Stomach (tissue), 9 donors: Measurements from ENCODE around the gene RBBP5. TPM values are rescaled to one million over a fixed set of nuclear protein-coding genes. Genes with fewer than 3 reads are reported as not detected.
A peak's percentile ranks its signal among the peaks of the same experiment; 100 is the strongest.

Experiments used
- DNase-seq, 2 donors: peaks; one replicate each; pipeline versions ENCODE4 v3.0.0 to v3.0.0-alpha.2; 2013 to 2019
- H3K27ac ChIP-seq, 5 donors: fragments of 200-600 bp in 4 of 5; sonication (generic) in 4 of 5; one replicate each; pipeline ENCODE4 v1.5.1; 2013 to 2019; ENCODE audit warnings: mild to moderate bottlenecking in 1 of 5, moderate library complexity in 1 of 5
- H3K27me3 ChIP-seq, 3 donors: fragments of 200-600 bp; sonication (generic); one replicate each; pipeline ENCODE4 v1.5.1; 2017 to 2019; ENCODE audit warnings: mixed run types in 1 of 3
- H3K36me3 ChIP-seq, 4 donors: fragments of 200-600 bp; sonication (generic); 1 replicate in 3 of 4; 2 replicates in 1 of 4; pipeline ENCODE4 v1.5.1; 2016 to 2019
- H3K4me1 ChIP-seq, 4 donors: fragments of 200-600 bp; sonication (generic); one replicate each; pipeline ENCODE4 v1.5.1; 2016 to 2019
- H3K4me3 ChIP-seq, 4 donors: fragments of 200-600 bp; sonication (generic) in 3 of 4; one replicate each; pipeline ENCODE4 v1.5.1; 2016 to 2019; ENCODE audit warnings: mild to moderate bottlenecking in 1 of 4
- H3K9me3 ChIP-seq, 4 donors: fragments of 200-600 bp; sonication (generic); one replicate each; pipeline ENCODE4 v1.5.1; 2016 to 2019
- EP300 ChIP-seq: sonication (generic); formaldehyde crosslinking; IDR thresholded peaks from one replicate; pipeline ENCODE4 v1.6.1; 2017; ENCODE audit warnings: antibody characterized with exemption
- POLR2A ChIP-seq, 4 donors: fragments of 450-650 bp; IDR thresholded peaks; one replicate each; pipeline ENCODE4 v1.6.1; 2016; ENCODE audit warnings: antibody characterized with exemption in 4 of 4, control low read depth in 2 of 4, mild to moderate bottlenecking in 1 of 4, moderate library complexity in 1 of 4
- POLR2AphosphoS5 ChIP-seq, 3 donors: sonication (generic); formaldehyde crosslinking; IDR thresholded peaks; one replicate each; pipeline ENCODE4 v1.6.1; 2016; ENCODE audit warnings: antibody characterized with exemption in 3 of 3
- WGBS, 5 donors: extraction: QIAGEN DNeasy Blood & Tissue Kit in 3 of 5; methylation state at CpG; one replicate each; pipeline versions ENCODE4 v1.1.5 to v1.1.7; 2013 to 2018; 5-methylcytosine and 5-hydroxymethylcytosine counted together
- intact Hi-C: fragments of 100-400 bp; cut with DNase I; formaldehyde crosslinking; loops from one replicate; pipeline ENCODE4 v1.15.1; 2023; ENCODE audit warnings: low total_unique reads
- polyA plus RNA-seq, 3 donors: library from polyadenylated mRNA; stranded (reverse); fragments of 200-250 nt; gene quantifications; one replicate each; pipeline ENCODE4 v1.2.3, GENCODE V29; 2013
- total RNA-seq, 5 donors: library from RNA; depleted of rRNA; stranded (reverse); fragments of >200 nt; gene quantifications; one replicate each; pipeline versions ENCODE4 v1.1.0 to v1.2.3, GENCODE V29; 2014 to 2016
- TF ChIP-seq, protein P1 (sequence below), 7 experiments: fragments of 450-650 bp in 4 of 7; fragments of 200-600 bp in 3 of 7; sonication (generic) in 3 of 7; IDR thresholded peaks; one replicate each; pipeline ENCODE4 v1.5.1; 2016 to 2019; ENCODE audit warnings: antibody characterized with exemption in 7 of 7, control low read depth in 2 of 7, mild to moderate bottlenecking in 1 of 7
- donor health status: healthy with polysubstance abuse.
- donor health status: Bipolar disorder and iron deficiency.
- donor health status: healthy.

The RBBP5 gene
- total and polyA plus RNA-seq, 8 donors, result 1.4 to 13.4 (median 5.3) TPM

DNA sequence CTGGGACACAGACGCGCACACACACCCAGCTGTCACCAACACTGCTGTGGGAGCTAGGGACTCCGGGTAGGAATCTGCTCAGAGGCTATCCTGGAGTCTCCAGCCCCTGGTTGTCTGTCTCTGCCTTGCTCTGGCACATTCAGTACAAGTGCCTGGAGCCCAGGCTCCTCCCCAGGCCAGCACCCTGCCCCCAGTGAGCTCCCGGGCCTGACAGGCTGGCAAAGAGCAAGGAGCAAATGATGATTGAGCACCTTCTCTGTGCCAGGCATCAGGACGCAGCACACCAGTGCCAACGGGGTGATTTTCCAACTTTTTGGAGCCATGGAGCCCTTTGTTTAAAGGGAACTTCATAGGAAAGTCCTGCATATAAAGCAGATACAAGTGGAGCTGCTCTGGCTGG lies 72.3 kb downstream of the RBBP5 start:
- WGBS, 5 donors, result 66 to 72% (median 68%) methylated on average over 6 of the region's 6 CpGs
- peaks cover 3 to 76% (median 31%) of the 10 kb centered on the region in 3 donors for H3K27me3 ChIP-seq
- no peaks in the 10 kb centered on the region for H3K36me3 ChIP-seq
- no peak for DNase-seq
- H3K9me3 ChIP-seq, result no peaks in the 10 kb centered on the region
- no peaks in the 10 kb centered on the region for H3K4me1 ChIP-seq
- H3K4me3 ChIP-seq, result no peak overlapping the region
- no peak overlapping the region for H3K27ac ChIP-seq
- intact Hi-C loops, result no loop called here
- TF ChIP-seq, protein P1, sequence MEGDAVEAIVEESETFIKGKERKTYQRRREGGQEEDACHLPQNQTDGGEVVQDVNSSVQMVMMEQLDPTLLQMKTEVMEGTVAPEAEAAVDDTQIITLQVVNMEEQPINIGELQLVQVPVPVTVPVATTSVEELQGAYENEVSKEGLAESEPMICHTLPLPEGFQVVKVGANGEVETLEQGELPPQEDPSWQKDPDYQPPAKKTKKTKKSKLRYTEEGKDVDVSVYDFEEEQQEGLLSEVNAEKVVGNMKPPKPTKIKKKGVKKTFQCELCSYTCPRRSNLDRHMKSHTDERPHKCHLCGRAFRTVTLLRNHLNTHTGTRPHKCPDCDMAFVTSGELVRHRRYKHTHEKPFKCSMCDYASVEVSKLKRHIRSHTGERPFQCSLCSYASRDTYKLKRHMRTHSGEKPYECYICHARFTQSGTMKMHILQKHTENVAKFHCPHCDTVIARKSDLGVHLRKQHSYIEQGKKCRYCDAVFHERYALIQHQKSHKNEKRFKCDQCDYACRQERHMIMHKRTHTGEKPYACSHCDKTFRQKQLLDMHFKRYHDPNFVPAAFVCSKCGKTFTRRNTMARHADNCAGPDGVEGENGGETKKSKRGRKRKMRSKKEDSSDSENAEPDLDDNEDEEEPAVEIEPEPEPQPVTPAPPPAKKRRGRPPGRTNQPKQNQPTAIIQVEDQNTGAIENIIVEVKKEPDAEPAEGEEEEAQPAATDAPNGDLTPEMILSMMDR (IDR thresholded peaks at IDR 0.05), result no peak
- TF ChIP-seq POLR2AphosphoS5 (IDR thresholded peaks at IDR 0.05) (no peak), POLR2A (IDR thresholded peaks at IDR 0.05) (no peak), EP300 (no peak)

DNA sequence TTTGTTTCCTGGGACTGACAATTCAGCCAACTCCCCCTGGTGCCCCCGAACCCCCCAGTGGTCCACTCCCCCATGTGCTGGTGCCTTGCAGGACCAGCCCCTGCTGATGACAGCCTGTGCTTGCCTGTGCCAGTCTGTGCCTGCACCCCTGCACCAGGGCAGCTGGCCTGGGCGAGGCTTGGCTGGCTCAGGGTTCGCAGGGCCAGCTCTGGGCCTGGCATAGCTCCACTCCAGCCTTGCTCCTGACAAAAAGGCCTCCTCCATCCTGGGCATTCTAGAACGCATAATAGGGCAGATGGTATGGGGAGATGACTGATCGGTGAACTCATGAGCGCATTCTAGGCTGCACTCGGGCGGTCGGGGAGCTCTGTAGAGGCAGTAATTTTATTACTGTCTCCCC lies 73.4 kb downstream of the RBBP5 start:
- H3K36me3 ChIP-seq, result no peaks in the 10 kb centered on the region
- H3K9me3 ChIP-seq, result no peaks in the 10 kb centered on the region
- H3K27me3 ChIP-seq, result peaks cover 8 to 78% (median 42%) of the 10 kb centered on the region in 3 donors
- WGBS, 5 donors, result 69 to 87% (median 77%) methylated on average over 6 to 9 of the region's 9 CpGs
- TF ChIP-seq, protein P1 (IDR thresholded peaks at IDR 0.05), result no peak
- TF ChIP-seq POLR2A (IDR thresholded peaks at IDR 0.05) (no peak), POLR2AphosphoS5 (IDR thresholded peaks at IDR 0.05) (no peak), EP300 (no peak)
- H3K4me1 ChIP-seq, result peaks cover 0 to 4% (median under 1%) of the 10 kb centered on the region in 4 donors
- peak in 1 of 2 donors; percentile 27 for DNase-seq
- intact Hi-C loops, result no loop called here
- no peak overlapping the region for H3K27ac ChIP-seq
- no peak overlapping the region for H3K4me3 ChIP-seq

DNA sequence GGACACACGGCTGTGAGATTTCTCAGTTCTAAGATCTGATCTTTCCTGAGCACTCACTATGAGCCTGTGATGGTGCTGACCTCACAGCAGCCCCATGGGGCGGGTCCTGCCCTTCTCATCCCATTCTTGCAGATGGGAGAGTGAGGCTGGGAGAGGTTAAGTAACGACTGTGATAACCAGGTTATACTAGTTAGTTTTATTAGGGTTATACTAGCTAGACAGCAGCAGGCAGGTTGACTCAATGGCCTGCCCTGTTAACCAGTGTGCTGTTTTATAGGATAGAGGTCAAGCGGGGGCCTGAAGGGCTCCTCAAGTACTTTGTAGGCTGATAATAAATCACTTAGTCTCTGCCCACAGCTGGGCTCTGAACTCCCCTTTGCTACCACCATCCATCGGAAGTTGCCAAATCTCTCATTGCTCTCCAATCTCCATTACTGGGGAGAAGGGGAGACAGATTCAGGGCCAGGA lies 74.0 kb downstream of the RBBP5 start:
- no peaks in the 10 kb centered on the region for H3K9me3 ChIP-seq
- no peak for DNase-seq
- H3K27ac ChIP-seq, result no peak overlapping the region
- H3K4me3 ChIP-seq, result no peak overlapping the region
- 62 to 77% (median 71%) methylated on average over 5 of the region's 5 CpGs for WGBS, 5 donors
- peaks cover 12 to 80% (median 47%) of the 10 kb centered on the region in 3 donors for H3K27me3 ChIP-seq
- no peaks in the 10 kb centered on the region for H3K36me3 ChIP-seq
- intact Hi-C loops, result no loop called here
- TF ChIP-seq, protein P1 (IDR thresholded peaks at IDR 0.05), result no peak
- TF ChIP-seq POLR2A (IDR thresholded peaks at IDR 0.05), result no peak
- no peak for TF ChIP-seq POLR2AphosphoS5 (IDR thresholded peaks at IDR 0.05)
- no peak for TF ChIP-seq EP300
- H3K4me1 ChIP-seq, result peaks cover 0 to 10% (median 4%) of the 10 kb centered on the region in 4 donors

DNA sequence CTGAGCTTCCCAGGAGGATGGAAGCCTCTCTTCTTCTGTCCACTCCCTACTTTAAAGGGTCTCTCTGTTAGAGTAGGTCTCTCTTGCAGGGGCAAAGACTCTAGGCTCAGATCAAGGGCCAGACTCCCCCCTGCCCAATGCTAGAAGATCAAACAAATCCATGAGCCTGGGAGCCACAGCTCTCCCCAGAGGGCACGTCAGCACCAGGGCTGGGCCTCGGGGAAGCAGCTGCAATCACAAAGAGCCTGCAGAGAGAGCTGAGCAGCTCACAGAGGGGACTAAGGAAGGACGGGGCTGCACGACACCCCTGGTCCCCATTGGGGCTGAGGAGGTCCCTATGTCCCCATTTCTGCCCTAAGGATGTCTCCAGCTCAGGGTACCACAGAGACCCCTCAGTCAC lies 74.9 kb downstream of the RBBP5 start:
- Histone ChIP-seq H3K9me3 (no peaks in the 10 kb centered on the region), H3K36me3 (no peaks in the 10 kb centered on the region), H3K4me1 (peaks cover 0 to 13% (median 5%) of the 10 kb centered on the region in 4 donors), H3K27ac (no peak overlapping the region), H3K4me3 (no peak overlapping the region), H3K27me3 (peaks cover 12 to 86% (median 53%) of the 10 kb centered on the region in 3 donors)
- TF ChIP-seq EP300, result no peak
- TF ChIP-seq POLR2A (IDR thresholded peaks at IDR 0.05), result no peak
- no peak for TF ChIP-seq POLR2AphosphoS5 (IDR thresholded peaks at IDR 0.05)
- TF ChIP-seq, protein P1 (IDR thresholded peaks at IDR 0.05), result no peak
- no peak for DNase-seq
- WGBS, 5 donors, result 32 to 47% (median 44%) methylated on average over 3 to 4 of the region's 4 CpGs; no CpG with 5 or more reads in 1 of the 5 donors
- intact Hi-C loops, result no loop called here
